Right forelimb (tissue), 1 donor: ENCODE measurements around the gene LAMA5.

Experiments used
- DNase-seq: peaks from one replicate; pipeline ENCODE4 v3.0.0-alpha.2; 2018

LAMA5 gene

DNA sequence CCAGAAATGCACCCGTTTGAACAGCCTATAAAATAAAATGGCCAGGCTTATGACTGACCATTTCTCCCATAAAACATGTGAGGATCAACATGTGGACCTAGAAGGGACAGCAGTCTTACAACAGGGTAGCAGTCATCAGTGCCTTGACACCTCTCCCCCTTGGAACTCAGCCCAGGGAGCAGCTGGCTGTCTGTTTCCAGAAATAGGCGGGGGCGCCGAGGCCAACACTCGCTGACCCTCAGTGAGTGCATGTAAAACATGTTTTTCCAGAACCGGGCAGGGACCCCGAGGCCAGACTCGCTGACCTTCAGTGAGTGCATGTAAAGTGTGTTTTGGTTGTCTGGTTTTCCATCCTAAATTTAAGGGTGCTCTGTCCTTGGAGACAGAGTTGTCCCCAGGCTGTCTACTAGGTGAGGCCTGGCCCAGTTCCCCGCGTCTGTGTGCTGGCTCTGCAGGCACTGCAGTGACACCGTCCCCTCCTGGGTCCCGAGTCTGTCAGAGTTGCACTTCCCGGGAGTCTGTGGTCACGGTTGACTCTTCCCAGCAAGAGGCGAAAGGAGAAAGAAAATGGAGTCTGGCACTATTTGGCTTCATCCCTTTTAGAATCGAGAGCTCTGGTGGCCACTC, 84.1 kb downstream of the LAMA5 start:
- no peak for DNase-seq

DNA sequence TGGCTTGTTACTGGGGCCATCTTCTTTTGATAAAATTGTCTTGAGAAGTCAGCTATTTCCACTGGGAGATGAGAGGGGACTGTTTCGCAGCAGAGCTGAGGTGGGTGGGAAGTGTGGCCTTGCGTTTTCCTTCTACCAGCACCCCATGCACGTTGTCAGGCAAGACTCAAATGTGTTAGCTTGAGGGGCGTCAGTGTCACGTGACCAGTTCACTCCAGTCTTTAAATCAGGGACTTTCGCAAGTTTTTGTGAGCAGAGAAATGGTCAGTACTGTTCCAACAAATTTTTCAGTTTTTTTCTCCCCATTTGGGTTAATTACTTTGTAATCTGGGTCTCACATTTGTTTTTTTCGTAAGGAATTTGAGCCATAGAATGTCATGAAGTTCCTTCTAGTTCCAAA, 85.0 kb downstream of the LAMA5 start:
- DNase-seq: no peak

DNA sequence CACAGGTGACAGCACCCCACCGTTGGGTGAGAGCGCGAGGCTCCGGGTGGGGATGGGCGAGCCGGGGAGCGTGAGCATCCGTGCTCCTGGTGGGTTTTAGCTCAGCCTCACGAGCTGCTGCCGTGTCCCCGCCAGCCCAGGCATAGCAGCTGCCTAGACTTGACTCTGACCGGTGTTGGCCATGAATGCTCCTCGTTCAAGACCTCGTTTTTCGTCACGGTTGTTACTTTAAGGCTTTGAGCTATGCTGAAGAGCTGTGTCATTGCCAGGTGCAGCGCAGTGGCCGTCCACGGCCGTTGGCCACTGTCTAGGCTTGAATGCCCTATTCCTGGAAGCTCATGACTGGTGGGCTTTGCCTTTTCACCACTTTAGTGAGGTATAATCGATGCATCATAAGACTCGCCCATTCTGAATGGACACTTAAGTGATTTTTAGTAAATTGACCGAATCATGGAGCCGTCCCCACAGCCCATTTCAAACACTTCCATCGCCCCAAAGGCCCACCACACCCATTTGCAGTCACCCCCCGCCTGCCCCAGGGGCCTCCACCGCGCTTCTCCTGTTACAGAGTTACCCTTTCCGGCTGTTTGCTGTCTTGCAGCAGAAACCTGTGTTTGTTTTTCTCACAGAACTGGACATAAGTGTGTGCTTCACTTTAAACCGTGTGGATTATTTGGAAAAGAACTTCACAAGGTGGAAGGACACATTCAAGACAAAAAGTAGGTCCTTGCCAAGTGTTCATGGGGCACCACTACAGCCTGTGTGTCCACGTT, 85.8 kb downstream of the LAMA5 start:
- no peak for DNase-seq

DNA sequence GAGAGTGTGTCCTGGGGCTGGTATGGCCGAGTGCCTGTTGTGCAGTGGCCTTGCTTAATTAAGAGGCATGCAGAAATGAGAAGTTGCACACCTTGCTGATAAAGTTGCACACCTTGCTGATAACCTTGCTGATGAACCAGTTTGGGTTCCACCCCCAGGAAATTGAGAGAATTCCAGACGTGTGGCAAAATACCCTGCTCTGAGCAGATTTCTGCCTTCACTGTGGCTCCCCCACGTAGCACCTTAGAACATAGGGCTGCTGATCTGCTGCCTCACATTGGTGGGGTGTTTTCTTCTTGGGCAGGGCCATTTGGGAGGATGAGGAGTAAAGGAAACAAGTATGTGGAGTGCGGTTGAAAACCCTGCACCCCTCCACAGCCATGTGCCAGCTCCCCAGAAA, 86.8 kb downstream of the LAMA5 start:
- no peak for DNase-seq

GRCh38 chr20:62277253-62277652, 89.9 kb downstream of the LAMA5 start:
- no peak for DNase-seq

DNA sequence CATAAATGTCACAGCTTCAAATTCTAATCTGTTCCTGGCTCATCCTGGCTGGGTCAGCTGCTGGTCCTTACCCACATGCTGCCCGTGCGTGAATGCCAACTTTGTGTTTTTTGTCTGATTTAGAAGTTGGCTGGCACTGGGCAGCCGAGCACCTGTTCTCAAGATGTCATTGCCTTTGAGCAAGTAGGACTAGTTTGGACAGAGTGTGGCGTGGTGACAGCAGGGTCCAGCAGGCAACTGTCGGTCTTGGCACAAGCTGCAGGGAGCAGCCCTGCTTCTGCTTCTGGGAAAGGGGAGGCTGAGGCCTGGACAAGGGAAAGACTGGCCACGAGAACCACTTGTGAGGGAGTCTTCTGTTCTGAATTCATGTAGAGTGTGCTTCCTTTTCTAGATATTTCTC, 90.7 kb downstream of the LAMA5 start:
- peak; percentile 60 for DNase-seq

DNA sequence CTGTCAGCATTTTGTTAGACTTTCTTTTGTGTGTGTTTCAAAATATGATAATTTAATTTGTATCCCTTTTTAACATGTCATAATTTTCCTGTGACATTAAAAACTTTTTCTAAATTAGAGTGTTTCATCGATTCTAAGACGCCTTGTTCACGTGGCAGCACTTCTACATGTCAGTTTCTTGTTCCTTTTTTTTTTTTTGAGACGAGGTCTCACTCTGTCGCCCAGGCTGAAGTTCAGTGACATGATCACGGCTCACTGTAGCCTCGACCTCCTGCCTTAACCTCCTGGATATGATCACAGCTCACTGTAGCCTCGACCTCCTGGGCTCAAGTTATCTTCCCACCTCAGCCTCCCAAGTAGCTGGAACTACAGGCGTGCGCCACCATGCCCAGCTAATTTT, 91.9 kb downstream of the LAMA5 start:
- DNase-seq: no peak

- no peak for DNase-seq
These were observed 92.7 kb downstream of the LAMA5 start for GRCh38 chr20:62274332-62274950.

DNA sequence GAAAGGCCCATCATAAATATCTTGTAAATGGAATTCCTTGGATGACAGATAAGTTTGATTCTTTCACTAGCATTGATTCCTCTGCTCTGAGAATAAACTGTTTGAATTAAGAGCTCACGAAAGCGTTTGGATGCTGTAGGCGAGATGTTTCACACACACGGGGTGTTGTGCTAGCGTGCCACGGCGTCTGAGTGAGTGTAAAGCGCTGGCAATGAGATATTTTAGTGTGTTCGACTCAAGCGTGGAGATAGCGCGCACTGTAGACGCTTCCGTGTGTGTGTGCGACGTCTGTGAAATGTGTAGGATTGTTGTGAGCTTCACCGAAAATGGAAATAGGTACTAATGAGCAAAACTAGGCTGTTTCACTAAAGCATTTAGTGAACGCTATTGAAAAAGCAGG, 93.7 kb downstream of the LAMA5 start:
- no peak for DNase-seq

DNA sequence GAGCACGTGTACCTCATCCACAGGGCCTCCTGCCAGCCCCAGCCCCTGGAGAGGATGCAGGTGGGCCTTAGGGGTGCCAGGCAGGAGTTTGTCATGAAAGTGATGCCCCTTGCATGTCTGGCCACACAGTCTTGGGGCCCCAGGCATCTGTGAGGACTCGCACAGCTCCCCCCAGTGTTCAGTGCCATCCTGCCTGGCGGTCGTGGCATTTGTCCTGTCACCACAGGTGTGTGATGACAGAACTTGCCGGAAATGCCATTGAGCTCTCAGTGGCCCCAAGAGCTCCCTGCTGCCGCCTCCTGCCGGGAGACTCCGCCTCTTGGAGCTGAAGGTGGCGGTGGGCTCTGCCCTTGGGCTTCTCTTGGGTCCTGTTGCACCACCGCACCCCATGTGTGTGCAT, 94.9 kb downstream of the LAMA5 start:
- no peak for DNase-seq

DNA sequence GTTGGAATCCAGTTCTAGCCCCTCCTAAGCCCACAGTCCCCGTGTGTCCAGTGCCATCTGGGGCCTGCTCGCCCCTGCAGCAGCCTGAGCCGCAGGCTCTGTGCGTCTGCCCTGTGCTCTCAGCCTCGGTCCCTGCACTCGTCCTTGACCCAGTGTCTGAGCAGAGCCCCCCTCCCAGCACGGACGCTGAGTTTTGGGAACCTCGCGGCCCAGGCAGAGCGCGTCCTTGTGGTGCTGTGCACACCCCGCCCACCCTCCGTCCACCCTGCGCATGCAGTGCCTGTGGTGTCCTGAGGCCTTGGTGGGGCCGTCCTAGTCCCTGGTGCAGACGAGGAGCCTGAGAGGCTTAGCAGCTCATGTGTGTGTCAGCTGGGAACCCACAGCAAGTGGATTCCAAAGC, 97.2 kb downstream of the LAMA5 start:
- DNase-seq: no peak

- DNase-seq: no peak
These were observed 97.7 kb downstream of the LAMA5 start for GRCh38 chr20:62269378-62269777.

DNA sequence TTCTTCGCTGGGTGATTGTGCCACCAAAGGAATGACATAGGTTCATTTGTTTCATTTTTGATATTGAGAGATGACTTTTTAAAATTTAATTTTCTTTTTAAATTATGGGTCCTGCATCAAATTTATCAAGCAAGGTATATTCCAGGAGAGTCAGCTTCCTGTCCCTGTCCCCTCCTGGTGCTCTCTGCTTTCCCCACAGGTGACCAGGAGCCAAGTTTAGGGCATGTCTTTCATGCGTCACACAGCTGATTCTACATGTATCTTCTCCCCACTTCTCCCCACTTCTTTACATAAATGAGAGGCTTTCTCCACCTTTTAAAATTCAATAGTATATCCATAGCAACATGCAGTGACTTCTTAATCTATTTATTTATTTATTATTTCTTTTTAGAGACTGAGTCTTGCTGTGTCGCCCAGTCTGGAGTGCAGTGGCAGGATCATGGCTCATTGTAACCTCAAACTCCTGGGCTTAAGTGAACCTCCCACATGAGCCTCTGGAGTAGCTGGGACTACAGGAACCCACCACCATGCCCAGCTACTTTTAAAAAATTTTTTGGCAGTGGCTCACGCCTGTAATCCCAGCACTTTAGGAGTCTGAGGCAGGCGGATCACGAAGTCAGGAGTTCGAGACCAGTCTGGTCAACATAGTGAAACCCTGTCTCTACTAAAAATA, 98.7 kb downstream of the LAMA5 start:
- DNase-seq: no peak

DNA sequence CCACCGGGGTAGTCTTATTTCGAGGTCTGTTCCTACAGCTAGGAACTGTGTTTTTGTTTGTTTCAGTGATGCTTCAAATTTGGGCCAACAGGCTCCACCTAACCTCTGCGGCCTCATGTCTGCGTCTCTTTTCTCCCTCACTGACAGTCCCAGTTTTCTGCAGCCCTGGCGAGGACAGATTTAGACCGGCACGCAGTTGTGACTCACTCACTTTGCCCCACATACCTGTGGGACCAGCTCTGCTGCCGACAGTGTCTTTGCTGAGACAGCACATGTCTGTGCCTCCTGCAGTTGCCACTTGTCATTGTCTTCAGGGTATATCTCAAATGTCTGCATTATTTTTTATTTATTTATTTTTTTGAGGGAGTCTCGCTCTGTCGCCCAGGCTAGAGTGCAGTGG, 99.6 kb downstream of the LAMA5 start:
- DNase-seq: no peak

DNA sequence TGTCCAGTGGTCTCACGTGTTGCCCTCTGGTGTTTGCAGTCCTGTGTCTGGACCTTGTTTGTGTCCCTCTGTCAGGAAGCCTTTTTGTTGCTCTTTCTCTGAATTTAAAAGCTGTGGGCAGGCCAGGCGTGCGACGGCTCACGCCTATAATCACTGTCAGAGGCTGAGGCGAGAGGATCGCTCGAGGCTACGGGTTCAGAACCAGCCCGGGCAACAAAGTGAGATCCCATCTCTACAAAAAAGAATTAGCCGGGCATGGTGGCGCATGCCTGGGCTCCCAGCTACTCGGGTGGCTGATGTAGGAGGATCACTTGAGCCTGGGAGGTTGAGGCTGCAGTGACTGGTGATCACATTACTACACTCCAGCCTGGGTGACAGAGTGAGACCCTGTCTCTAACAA, 100.3 kb downstream of the LAMA5 start:
- DNase-seq: no peak

- DNase-seq: no peak
These were observed 100.8 kb downstream of the LAMA5 start for GRCh38 chr20:62266340-62266739.

GRCh38 chr20:62265365-62265764, 101.7 kb downstream of the LAMA5 start:
- DNase-seq: no peak

DNA sequence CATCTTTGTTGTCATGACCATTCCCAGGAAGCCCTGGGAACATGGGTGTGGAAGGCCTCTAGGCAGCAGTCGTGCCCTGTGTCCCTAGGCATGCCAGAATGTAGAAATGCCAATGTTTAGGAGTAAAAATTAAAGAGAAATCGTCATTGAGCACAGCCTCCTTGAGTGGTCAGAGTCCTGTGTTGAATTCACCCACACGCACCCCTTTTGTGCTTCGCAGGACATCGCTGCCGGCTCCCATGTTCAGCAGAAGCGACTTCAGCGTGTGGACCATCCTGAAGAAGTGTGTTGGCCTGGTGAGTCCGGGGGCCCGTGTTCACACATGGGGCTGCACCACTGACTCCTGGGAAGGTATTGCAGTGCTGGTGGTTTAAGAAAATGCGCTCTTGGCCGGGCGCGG, 103.7 kb downstream of the LAMA5 start:
- no peak for DNase-seq

DNA sequence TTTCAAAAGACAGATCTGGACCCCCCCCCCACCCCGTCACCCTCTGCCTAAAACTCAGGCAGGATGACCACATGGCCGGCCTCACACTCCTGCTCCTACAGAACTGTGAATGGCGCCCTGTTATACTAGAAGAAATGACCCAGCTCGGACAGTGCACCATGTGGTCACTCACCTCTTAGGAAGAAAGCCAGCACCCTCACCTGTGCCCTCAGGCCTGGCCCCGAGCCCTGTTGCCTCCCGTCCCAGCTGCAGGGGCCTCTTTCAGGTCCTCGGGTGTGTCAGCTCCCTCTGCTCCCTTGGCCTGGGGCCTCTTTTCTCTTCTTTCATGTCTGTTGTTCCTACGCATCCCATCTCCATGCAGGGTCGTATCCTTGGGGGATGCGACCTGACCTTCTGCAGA, 105.0 kb downstream of the LAMA5 start:
- DNase-seq: no peak

GRCh38 chr20:62259294-62259565, 107.9 kb downstream of the LAMA5 start:
- no peak for DNase-seq
